Type B pancreatic cell (in vitro differentiated cells): ENCODE results near the gene PSTPIP1. TPM values are rescaled to one million over a fixed set of nuclear protein-coding genes. Genes with fewer than 3 reads are reported as not detected.

Experiments used
- DNase-seq: peaks from one replicate; pipeline ENCODE4 v3.0.0; 2021; ENCODE audit warnings: mixed read lengths; ENCODE audit not compliant: unreplicated experiment; ENCODE audit errors: extremely low spot score
- H3K27ac Mint-ChIP-seq: 2 replicates; pipeline ENCODE4 v1.8.0; 2021; ENCODE audit warnings: mild to moderate bottlenecking, mixed read lengths
- H3K27me3 Mint-ChIP-seq: 2 replicates; pipeline ENCODE4 v1.8.0; 2021; ENCODE audit warnings: mixed read lengths
- H3K36me3 Mint-ChIP-seq: 2 replicates; pipeline ENCODE4 v1.8.0; 2021; ENCODE audit warnings: mixed read lengths
- H3K4me1 Mint-ChIP-seq: one replicate; pipeline ENCODE4 v1.8.0; 2021; ENCODE audit warnings: mixed read lengths; ENCODE audit not compliant: unreplicated experiment
- H3K4me3 Mint-ChIP-seq: 2 replicates; pipeline ENCODE4 v1.8.0; 2021; ENCODE audit warnings: mild to moderate bottlenecking, mixed read lengths
- H3K9me3 Mint-ChIP-seq: 2 replicates; pipeline ENCODE4 v1.8.0; 2021; ENCODE audit warnings: mixed read lengths
- CTCF ChIP-seq: fragments of 200-600 bp; sonication (generic); conservative IDR thresholded peaks from 2 replicates; pipeline ENCODE4 v1.5.0; 2021; ENCODE audit warnings: antibody characterized with exemption, mild to moderate bottlenecking
- total RNA-seq: library from RNA; stranded (reverse); gene quantifications from 2 replicates; pipeline ENCODE4 v1.2.1, GENCODE V29; 2021; ENCODE audit warnings: low replicate concordance

Gene PSTPIP1
- total RNA-seq, 1 donor from 2014 or later = 0.77 TPM

DNA sequence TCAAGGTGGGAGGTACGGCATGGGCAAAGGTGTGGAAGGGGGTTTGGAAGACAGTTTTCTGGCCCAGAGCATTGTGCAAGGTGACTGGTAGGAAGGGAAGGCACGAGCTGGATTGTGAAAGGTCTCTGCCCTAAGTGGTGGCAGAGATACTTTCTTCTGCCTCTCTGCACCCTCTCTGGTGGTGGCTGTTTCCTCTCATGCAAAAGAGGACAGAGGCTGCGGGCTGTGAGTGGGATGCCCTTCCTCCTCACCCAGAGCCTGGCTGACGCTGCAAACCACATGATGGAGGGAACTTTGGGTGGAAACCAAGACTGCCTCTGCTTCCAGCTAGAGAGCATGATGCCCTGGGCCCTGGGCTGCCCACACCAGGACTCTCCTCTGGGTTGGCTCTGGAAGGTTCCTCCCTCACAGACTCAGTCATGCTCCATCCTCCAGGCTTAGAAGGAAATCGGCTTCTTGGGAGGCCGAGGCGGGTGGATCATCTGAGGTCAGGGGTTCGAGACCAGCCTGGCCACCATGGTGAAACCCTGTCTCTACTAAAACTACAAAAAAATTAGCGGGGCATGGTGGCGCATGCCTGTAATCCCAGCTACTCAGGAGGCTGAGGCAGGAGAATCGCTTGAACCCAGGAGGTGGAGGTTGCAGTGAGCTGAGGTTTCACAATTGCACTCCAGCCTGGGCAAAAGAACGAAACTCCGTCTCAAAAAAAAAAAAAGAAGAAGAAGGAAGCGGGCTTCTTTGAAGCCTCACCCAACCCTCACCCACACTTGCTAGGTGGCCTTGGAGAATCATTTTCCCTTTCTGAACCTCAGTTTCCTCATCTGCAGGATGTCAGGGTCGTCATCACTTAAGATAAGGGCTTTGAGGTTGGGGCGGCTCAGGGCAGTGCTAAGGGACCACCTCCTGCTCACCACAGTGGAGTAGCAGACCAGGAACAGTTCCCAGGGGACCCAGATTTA lies 8.3 kb downstream of the PSTPIP1 start:
- H3K4me1 Mint-ChIP-seq = no peaks in the 10 kb centered on the region
- no peak for DNase-seq
- no peaks in the 10 kb centered on the region for H3K9me3 Mint-ChIP-seq
- H3K36me3 Mint-ChIP-seq = no peaks in the 10 kb centered on the region
- no peak overlapping the region for H3K27ac Mint-ChIP-seq
- peaks cover 7% of the 10 kb centered on the region for H3K27me3 Mint-ChIP-seq
- no peak overlapping the region for H3K4me3 Mint-ChIP-seq
- TF ChIP-seq CTCF = no peak

DNA sequence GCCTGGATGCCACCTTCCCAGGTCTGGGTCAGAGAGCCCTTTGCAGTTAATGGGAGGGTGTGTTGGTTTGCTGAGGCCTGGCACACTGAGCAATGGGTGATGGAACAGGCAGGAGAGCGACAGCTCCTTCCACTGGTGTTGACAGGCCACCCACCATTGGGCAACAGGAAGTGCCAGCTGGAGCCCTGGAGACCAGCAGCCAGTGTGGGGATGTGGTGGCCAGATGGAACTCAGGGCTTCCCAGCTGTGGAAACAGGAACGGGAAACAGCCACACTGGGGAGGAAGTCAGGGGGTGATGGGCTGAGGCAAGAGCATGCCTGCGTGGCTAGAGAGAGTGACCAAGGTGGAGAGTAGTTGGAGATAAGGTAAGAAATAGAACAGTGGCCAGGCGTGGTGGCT lies 9.3 kb downstream of the PSTPIP1 start:
- H3K9me3 Mint-ChIP-seq = no peaks in the 10 kb centered on the region
- no peak for TF ChIP-seq CTCF
- no peaks in the 10 kb centered on the region for H3K4me1 Mint-ChIP-seq
- no peak overlapping the region for H3K27ac Mint-ChIP-seq
- H3K27me3 Mint-ChIP-seq = peaks cover 7% of the 10 kb centered on the region
- H3K36me3 Mint-ChIP-seq = no peaks in the 10 kb centered on the region
- H3K4me3 Mint-ChIP-seq = no peak overlapping the region
- no peak for DNase-seq

DNA sequence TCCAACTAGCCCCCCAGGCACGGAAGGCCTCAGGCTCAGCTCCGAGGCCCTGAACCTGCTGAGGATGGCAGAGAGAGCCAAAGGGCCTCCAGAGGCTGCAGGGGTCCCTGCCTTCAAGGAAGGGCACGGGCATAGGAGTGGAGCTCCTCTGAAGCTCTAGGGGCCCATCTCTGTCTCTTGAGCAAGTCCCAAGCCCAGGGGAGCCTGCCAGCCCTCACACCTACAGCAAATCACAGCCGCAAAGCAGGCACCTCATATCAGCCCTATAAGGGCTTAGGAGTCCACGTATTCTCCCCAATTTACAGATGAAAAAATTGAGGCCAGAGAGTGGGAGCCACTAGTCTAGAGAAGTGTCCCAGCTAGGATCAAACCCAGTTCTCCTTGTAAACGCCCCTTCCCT lies 14.2 kb downstream of the PSTPIP1 start:
- Mint-ChIP-seq H3K4me3 (no peak overlapping the region), H3K36me3 (no peaks in the 10 kb centered on the region), H3K9me3 (no peaks in the 10 kb centered on the region), H3K27me3 (peaks cover under 1% of the 10 kb centered on the region), H3K27ac (no peak overlapping the region), H3K4me1 (no peaks in the 10 kb centered on the region)
- TF ChIP-seq CTCF = no peak
- DNase-seq = no peak

DNA sequence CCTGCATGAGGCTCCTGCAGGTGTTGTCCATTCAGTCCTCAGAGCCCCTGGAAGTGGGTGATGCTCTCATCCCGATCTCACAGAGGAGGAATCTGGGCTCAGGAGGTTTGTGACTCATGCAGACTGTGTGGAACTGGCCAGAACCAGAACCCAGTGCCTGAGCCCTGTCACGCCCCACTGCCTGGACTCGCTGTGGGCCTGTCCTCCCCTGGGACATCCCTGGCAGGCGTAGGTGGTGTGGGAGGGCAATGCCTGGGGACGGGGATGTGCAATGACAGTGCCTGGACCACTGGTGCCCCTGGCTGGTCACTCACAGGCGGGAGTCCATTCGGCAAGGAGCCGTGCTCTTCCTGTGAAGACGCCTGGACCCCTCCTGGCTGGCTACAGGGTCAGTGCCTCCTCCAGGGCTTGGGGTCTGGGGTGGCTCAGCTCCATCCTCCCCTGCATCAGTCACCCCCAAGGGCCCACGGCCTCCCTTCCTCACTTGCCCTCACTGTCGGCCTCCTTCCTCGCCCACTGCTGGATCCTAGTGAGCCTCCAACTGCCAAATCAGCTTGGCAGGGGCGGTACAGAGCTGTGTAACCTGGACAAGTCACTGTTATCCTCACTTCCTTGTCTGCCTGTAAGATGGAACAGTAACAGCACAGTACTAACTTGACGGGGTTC lies 14.9 kb downstream of the PSTPIP1 start:
- TF ChIP-seq CTCF = no peak
- H3K27me3 Mint-ChIP-seq = no peaks in the 10 kb centered on the region

DNA sequence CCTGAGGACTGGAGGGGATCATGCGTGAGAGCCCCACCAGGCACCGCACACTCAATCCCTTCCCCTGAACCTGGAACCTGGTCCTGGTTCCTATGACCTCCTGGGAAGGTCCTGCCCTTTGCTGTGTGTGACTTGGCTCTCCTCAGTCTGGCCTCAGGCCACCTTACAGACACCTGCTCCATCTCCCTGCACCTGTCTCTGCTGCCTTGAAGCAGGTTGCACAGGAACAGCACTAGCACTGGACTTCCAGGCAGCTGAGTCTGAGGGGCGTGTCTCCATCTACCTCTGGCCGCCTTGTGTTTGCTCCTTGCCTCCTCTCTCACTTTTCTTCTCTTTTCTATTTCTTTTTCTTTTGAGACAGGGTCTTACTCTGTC lies 15.4 kb downstream of the PSTPIP1 start:
- Mint-ChIP-seq H3K27me3 (peaks cover 3% of the 10 kb centered on the region), H3K36me3 (no peaks in the 10 kb centered on the region), H3K9me3 (no peaks in the 10 kb centered on the region), H3K27ac (no peak overlapping the region), H3K4me1 (no peaks in the 10 kb centered on the region), H3K4me3 (no peak overlapping the region)
- DNase-seq = no peak
- TF ChIP-seq CTCF = no peak

More for the DNA sequence above, 14.9 kb downstream of the PSTPIP1 start:
- no peaks in the 10 kb centered on the region for H3K36me3 Mint-ChIP-seq
- no peaks in the 10 kb centered on the region for H3K4me1 Mint-ChIP-seq
- no peaks in the 10 kb centered on the region for H3K9me3 Mint-ChIP-seq
- no peak overlapping the region for H3K4me3 Mint-ChIP-seq
- no peak overlapping the region for H3K27ac Mint-ChIP-seq
- no peak for DNase-seq
